ENCODE results near the gene DCHS1. TPM values are rescaled to one million over a fixed set of nuclear protein-coding genes. Genes with fewer than 3 reads are reported as not detected.

The DCHS1 gene
- total and polyA plus RNA-seq, 9 of the 15 experiments (the other 6 are each of a cell fraction or from before 2014, with no cell fraction given) = 0.04 to 0.49 (median 0.14) TPM; not detected in 2

DNA sequence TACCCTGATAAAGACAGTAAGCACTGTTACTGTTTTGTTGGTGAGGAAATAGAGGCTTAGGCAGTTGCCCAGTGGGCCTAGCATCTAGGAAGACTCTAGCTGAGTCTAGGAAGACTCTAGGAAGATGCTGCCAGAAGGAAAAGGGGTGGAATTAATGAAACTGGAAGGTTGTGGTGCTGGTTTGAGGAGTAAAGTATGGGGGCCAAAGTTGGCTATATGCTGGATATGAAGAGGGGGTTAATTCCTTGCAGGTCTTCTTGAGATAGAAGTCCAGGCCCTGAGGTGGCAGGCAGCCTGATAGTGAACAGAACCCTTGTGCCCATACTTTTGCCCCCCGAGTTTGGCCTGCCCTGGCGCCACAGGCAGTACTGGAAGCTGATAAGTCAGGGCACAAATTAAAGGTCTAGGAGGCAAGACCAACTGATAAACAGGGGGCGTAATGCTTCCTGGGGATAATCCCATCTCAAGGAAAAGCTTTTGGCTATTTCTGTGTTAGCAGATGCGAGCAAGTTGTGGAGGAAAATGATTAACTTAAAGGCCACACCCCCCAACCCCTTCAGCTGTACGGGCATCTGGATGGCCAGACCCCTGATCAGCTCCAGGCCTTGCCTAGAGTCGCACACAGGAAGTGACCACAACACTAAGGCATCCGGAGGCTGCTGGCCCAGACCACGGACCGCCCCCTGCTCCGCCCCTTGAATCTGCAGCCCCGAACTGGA lies 49.0 kb downstream of the DCHS1 start (continued):
- TF ChIP-seq UBTF (IDR thresholded peaks at IDR 0.05; ENCODE audit: borderline replicate concordance in 1 of 2, low read depth in 2 of 2, low read length in 2 of 2) (no peak), NCOA4 (IDR thresholded peaks at IDR 0.05; ENCODE audit: partially characterized antibody) (no peak), HDAC1 (IDR thresholded peaks at IDR 0.05) (0 out of 4 replicates have a peak, but pooled peaks of 1 of the 2 experiments have one; percentile 25), MYNN (IDR thresholded peaks at IDR 0.05) (peak; percentile 73; the same call in 1 of the 2 replicates), MYNN (CRISPR knock-in tag; IDR thresholded peaks at IDR 0.05) (no peak), BCOR (IDR thresholded peaks at IDR 0.05) (no peak), ZNF695 (CRISPR knock-in tag; IDR thresholded peaks at IDR 0.05) (no peak), SMAD1 (IDR thresholded peaks at IDR 0.05; ENCODE audit: low read depth, low read length, partially characterized antibody) (no peak), ZBTB40 (IDR thresholded peaks at IDR 0.05) (peak; percentile 66; the same call in 1 of the 2 replicates), ZBTB40 (CRISPR knock-in tag; IDR thresholded peaks at IDR 0.05) (no peak), TEAD4 (IDR thresholded peaks at IDR 0.05; ENCODE audit: low read length) (peak; percentile 72), TEAD4 (CRISPR knock-in tag; IDR thresholded peaks at IDR 0.05; ENCODE audit: borderline replicate concordance) (no peak)
- TF ChIP-seq, protein P1, sequence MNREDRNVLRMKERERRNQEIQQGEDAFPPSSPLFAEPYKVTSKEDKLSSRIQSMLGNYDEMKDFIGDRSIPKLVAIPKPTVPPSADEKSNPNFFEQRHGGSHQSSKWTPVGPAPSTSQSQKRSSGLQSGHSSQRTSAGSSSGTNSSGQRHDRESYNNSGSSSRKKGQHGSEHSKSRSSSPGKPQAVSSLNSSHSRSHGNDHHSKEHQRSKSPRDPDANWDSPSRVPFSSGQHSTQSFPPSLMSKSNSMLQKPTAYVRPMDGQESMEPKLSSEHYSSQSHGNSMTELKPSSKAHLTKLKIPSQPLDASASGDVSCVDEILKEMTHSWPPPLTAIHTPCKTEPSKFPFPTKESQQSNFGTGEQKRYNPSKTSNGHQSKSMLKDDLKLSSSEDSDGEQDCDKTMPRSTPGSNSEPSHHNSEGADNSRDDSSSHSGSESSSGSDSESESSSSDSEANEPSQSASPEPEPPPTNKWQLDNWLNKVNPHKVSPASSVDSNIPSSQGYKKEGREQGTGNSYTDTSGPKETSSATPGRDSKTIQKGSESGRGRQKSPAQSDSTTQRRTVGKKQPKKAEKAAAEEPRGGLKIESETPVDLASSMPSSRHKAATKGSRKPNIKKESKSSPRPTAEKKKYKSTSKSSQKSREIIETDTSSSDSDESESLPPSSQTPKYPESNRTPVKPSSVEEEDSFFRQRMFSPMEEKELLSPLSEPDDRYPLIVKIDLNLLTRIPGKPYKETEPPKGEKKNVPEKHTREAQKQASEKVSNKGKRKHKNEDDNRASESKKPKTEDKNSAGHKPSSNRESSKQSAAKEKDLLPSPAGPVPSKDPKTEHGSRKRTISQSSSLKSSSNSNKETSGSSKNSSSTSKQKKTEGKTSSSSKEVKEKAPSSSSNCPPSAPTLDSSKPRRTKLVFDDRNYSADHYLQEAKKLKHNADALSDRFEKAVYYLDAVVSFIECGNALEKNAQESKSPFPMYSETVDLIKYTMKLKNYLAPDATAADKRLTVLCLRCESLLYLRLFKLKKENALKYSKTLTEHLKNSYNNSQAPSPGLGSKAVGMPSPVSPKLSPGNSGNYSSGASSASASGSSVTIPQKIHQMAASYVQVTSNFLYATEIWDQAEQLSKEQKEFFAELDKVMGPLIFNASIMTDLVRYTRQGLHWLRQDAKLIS (CRISPR knock-in tag; IDR thresholded peaks at IDR 0.05) = no peak

Measured in K562 (cell line).